Inflammatory macrophage treated with lipopolysaccharide for 4 hours (primary cell): Measurements from ENCODE around the gene SAMD4B.
A peak's percentile ranks its signal among the peaks of the same experiment; 100 is the strongest.
"Not testable (repeated sequence)": the region's sequence is repeated elsewhere in the genome, so short reads cannot be mapped to it uniquely, and the experiment has no call there.

Experiments used
- DNase-seq: peaks from one replicate; pipeline ENCODE4 v3.0.0-alpha.2; 2020

Gene SAMD4B

DNA sequence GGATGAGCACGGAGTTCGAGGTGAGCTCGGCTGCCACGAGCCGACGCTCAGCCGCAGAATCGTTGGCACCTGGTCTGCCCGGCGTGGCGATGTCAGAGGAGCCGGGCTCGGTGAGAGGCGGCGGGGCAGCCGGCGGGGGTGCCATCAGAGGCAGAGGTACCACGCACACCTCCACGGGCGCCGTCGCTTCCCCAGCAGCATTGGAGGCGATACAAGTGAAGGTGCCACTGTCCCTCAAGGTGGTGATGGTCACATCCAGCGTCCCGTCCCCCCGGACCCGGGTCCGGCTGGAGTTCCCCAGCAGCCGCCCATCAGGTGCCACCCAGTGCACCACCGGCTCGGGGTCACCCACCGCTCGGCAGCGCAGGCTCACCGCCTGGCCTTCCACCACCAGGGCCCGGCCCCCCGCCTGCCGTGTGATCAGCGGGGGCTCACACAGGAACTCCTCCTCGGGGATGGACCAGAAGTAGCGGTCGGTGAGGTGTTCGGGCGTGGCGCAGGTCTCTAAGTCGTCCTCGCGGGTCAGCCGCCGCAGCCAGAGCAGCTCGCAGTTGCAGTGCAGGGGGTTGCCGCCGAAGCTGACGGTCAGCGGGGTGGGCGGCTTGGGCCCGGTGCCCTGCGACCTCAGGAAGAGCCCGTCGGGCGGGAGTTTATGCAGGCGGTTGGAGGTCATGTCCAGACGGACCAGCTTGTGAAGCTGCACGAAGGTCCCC is 28.0 kb upstream of the SAMD4B start:
- DNase-seq = no peak

DNA sequence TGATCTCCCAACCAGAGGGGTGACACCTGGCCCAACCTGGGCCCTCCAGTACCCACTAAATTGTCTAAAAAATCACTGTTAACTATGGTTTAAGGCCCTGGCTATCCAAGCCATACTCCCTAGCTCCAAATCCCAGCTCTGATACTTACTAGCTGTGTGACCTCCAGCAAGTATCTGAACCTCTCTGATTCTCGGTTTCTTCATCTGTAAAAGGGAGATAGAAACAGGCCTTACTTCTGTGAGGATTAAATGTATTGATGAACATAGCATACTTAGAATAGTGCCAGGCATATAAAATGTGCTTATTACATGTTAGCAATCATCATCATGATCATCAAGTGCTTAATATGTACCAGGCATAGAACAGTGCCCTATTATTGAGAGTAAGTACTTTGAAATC is 26.3 kb upstream of the SAMD4B start:
- no peak for DNase-seq

DNA sequence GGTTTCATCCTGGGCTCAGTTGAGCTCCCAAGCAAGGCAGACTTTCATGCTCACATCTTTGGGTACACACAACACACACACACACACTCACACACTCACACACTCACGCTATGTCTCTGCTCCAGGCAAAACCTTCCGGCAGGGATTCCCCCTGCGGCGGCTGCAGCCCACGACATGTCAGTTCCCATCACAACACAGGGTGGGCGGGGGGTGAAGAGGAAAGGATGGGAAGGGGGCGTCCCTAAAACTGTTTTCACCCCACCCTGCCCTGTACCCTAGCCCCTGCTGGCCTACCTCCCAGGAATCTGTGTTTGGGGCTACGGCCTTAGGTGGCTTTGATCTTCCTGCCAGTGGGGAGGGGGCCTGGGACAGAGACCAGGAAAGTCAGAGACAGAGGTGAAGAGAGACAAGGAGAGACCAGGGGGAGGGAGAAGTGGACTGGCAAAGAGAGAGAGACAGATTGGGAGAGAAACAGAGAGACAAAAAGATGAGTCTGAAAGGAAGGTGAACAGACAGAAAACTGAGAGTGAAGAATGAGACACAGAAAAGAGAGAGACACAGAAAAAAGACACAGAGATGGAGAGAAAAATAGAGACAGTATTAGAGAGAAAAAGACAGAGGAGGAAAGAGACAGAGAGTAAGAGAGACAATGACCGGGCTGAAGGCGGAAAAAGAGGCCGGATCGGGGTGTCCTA is 25.4 kb upstream of the SAMD4B start:
- no peak for DNase-seq

DNA sequence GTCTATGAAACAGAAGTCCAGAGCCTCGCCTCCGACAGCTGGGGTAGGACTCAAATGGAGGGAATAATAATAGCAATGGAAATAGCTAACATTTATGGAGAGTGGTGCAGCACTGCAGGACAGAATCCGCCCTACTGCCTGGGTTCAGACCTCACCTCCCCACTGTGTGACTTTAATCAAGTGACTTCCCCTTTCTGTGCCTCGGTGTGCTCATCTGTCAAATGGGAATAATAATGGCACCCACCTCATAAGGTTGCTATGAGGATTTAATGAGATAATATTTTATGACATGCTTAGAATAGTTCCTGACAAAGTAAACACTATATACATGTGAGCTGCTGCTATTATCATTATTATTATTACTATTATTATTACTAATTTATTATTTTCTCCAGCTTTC is 24.7 kb upstream of the SAMD4B start:
- DNase-seq = no peak

DNA sequence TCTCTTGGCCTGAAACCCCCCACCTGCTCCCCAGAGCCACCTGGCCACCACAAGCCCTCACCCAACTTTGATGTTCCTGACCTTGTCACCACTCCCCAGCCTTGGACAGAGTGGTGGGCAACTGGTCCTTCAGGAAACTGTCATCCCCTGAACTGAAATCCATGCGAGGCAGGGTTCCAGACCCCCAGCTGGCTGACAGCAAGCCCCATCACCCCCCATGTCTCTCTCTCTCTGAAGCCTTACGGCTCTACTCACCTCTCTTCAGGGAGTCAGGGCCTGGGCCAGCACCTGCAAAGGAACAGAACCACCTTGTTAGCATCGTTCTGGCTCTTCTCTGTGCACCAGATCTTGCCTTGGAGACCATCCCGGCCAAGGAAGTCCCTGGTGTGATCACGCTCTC is 24.1 kb upstream of the SAMD4B start:
- no peak for DNase-seq

DNA sequence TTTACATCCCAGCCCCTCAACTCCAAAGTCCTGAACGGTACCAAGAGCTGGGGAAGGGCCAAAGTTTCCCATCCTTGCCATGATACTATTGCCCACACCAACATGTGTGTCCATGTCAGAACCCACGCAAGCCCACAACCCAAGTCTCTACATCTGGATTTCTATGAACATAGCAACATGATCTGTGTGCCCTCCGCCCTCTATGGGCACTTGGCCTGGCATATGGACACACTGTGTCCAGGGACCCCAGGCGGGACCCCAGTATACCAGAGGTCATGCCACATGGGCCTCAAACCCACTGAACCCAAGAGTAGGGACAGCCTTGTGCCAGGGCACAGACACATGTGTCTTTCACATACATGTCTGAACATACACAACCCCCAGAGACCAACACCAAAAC is 23.5 kb upstream of the SAMD4B start:
- DNase-seq = no peak

DNA sequence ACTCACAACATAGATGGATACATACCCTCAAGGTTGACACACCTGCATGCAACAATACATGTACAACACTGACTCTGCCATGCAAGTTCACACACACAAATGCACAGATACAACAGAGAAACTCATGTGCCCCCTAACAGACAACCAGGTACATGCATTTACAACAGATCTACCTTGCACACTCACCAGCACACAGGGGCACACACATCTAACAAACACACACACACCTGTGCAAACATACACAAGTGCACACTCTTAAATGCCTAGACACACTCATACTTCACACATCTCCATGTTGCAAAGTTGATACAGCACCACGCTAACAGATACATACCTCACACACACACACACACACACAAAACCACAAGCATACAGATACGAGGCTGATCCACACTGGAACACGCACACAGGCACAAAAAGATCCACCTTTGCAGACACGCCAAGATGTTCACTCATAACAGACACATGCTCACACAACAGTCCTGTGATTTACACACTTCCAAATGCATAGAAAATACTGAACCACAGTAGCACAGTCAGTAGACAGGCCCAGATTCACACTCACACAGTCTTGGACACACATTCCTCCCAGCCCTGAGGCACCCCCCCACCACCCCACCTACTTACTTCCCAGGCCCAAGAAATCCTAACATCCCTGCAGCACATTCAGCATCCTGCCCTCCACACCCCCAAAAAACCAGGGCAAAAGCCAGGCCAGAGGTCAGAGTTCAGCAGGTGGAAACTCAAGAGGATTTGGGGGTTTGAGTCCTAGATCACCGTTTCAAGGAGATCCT is 22.9 kb upstream of the SAMD4B start:
- DNase-seq = no peak

DNA sequence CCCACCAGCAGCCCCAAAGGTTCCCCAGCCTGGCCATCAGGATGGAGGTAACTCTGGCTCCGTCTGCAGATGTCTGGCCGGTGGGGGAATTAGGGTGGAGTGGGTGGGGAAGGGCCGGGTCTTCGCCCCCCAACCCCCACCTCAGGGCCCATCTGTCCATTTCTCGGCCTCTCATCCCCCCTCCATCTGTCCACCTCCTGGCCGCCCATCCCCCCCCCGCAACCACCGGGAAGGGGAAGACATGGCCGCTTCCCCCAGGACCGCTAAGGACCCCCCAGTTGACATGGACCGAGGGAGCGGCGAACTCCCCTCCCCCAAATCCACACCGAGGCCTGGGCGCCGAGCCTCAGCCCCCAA is 22.4 kb upstream of the SAMD4B start:
- no peak for DNase-seq

DNA sequence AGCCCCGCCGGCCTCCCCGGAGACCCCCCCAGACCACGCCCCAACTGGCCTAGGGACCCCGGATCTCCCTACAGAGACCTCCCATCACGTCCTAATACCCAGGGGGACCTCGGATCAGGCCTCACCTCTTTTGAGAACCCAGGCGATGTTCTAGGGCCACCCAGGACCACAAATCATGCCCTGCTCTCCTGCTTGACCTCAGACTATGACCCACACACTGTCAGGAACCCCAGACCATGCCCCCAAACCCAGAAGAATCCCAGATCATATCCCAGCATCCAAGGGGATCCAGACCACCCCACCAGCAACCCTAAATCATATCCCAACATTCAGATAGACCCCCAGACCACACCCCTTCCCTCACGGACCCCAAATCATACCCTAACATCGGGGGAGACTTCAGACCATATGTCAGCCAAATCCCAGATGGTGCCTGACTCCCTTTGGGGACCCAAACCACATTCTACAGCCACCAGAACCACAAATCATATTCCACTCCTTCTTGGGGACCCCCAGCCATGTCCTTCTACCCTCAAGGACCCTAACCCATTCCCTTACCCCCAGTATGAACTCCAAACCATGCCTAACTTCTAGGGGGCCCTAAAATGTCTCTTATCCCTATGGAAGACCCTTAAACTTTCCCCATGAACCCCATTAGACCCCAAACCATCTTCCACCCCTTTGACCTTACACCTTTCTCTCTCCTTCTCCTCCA is 20.9 kb upstream of the SAMD4B start:
- DNase-seq = no peak

DNA sequence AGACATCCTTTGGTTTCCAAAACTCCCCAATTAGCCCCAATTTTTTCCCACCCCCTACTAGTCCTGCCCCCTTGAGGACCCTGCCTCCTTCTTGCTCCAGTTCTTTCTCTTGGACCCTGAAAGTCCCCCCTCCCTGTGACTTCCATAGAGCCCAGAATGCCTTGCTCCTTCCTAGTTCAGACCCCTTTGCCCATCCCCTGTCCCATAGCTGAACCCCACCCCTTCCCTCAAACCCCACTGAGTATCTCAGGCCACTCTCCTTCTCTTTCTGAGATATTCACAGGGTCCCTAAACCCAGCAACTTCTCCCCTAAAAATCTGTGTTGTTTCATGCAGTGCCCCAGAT is 20.4 kb upstream of the SAMD4B start:
- DNase-seq = no peak

DNA sequence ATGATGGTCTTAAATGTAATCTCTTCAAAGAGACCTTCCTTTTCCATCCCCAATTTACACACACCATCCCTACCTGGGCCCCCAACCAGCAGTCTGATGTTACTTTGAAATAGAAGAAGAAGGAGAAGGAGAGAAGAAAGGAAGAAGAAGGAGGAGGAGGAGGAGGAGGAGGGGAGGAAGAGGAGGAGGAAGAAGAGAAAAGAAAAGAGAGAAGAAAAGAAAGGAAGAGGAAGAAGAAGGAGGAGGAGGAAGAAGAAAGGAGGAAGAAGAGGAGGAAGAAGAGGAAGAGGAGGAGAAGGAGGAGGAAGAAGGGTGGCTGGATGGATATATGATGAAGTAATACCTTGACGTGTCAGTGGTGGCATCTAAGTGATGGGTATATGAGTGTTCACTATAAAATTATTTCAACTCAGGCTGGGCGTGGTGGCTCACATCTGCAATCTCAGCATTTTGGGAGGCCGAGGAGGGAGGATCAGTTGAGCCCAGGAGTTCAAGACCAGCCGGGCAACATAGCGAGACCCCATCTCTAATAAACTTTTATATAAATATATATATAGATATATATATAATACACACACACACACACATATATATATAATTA is 17.9 kb upstream of the SAMD4B start:
- no peak for DNase-seq

DNA sequence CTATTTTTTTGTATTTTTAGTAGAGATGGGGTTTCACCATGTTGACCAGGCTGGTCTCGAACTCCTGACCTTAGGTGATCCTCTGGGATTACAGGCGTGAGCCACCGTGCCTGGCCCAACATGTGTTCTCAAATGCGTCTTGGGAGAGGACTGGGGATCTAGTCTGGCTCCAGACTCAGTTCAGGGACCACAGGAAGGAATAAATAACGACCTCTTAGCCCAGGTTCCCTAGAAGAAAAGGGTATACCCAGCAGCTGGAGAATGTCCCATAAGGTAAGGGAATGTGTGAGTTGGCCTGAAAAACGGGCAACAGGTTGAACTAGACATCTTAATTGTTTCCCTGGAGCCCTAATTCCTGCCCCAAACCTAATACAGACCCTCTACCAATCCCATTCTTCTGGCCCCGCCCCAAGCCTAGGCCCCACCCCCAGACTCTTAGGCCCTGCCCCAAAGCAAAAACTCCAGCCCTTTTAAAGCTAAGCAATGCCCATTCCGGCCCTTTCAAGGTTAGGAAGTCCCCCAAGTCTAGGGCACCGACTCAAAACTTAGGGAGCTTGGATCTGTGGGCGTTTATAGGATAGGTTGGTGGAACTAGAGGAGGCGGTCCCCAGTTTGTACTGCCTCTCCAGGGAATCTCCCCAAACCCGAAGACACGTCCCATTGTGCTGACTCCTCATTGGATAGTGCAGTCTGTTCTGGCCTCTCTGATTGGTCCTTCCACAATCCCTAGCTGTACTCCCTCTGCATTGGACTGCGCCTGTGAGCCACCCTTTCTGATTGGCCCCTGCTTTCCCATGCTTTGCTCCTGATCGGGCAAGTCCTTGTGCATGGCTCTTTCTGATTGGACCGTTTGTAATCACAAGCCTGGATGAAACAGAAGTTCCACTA is 16.2 kb upstream of the SAMD4B start:
- DNase-seq = no peak

DNA sequence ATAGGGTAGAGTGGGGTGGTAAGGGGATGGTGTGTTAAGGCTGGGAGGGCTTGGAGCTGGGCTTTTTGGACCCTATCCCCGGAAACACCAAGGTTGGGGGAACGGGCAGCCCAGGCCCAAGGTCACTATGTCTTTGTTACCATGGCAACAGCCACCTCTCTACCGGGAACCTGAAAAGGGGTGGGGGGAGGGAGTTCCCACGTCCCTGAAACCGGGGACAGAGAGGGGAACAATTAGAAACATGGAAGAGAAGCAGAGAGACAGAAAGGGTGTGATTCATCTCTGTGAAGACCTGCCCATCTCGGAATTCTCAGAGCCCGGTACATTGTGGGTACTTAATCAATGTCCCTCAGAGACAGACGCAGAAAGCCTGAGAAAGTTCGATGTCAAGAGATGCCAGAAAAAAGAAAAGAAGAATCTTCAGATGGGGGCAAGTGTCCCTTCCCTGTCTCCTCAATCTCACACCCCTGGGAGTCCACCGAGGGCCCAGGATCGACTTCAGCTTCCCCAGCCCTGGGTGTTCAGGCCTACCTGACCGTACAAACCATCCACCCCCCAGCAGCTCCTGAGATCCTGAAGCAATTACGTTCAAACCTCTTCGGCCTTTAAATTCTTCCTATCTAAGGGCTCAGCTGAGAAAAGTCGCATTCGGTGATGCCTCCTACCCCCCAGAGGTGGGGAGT is 14.7 kb upstream of the SAMD4B start:
- DNase-seq = no peak

DNA sequence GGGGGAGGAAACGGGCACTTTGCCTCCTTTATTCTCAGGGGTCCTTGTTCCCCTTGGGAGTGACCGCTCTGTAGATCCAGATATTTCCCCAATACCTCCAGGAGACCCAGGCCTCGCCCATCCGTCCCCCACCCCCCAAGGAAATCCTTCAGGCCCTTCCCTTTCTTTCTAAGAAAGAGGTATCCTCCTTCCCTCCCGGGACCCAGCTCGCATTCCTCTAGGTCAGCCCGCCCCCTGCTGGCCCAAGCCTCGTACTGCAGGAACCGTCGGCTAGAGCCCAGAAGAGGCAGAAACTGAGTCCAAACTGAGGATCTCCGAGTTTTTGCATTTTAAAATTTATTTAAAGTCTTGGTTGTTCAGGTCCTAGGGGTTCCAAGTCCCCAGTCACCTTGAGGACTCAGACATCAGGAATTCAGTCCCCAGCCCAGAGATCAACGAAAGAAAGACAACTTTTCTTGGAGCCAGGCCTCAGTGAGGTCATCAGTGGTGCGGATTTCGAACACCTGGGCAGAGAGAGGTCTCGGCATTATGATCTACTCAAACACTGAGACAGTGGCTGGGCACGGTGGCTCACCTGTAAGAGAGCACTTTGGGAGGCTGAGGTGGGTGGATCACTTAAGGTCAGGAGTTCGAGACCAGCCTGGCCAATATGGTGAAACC is 14.0 kb upstream of the SAMD4B start:
- DNase-seq = peak; percentile 67

DNA sequence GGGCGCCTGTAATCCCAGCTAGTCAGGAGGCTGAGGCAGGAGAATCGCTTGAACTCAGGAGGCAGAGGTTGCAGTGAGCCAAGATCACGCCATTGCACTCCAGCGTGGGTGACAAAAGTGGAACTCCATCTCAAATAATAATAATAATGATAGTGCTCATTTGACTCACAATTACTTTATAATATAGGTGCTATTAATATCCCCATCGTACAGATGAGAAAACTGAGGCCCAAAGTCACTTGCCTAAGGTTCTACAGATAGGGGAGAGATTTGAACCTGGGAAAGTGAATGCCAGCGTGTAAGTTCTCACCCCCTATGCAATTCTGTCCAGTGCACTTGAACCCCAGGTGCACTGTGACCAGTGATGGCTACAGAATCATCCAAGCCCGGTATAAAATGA is 12.3 kb upstream of the SAMD4B start:
- no peak for DNase-seq

DNA sequence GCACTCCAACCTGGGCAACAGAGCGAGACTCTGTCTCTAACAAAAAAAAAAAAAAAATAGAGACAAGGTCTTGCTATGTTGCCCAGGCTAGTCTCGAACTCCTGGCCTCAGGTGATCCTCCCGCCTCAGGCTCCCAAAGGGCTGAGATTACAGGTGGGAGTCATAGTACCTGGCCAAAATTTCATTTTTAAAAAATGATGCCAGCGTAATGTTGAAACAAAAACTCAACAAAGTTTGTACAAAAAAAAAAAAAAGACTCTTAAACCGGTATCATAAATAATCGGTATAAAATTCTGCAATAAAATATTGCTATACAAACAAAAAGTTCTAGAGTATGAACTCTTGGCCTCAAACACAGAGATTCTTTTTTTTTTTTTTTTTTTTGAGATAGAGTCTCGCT is 9.9 kb upstream of the SAMD4B start:
- DNase-seq = no peak

DNA sequence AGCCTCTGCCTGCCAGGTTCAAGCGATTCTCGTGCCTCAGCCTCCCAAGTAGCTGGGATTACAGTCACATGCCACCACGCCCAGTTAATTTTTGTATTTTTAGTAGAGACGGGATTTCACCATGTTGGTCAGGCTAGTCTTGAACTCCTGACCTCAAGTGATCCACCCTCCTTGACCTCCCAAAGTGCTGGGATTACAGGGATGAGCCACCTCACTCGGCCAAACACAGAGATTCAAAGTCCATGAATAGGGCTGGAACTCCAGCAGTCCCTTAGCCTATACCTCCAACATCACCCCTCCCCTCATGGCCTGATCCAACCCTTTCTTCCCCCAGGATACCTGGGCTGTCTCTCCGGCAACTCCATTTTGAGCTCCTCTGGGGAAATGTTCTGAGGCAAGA is 9.5 kb upstream of the SAMD4B start:
- DNase-seq = not testable (repeated sequence)

DNA sequence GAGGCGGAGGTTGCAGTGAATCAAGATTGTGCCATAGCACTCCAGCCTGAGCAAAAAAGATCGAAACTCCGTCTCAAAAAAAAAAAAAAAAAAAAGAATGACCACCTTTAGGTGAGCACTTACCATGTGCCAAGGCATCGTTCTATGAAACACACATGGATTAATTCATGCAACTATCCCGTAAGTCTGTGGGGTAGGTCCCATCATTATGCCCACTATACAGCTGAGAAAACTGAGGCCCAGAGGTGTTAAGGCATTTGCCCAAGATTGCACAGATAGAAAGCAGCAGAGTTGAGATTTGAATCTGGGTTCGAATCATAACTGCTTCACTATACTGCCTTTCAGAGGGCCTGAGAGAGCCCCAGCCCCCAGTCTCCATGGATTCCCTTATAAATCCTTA is 8.7 kb upstream of the SAMD4B start:
- no peak for DNase-seq

DNA sequence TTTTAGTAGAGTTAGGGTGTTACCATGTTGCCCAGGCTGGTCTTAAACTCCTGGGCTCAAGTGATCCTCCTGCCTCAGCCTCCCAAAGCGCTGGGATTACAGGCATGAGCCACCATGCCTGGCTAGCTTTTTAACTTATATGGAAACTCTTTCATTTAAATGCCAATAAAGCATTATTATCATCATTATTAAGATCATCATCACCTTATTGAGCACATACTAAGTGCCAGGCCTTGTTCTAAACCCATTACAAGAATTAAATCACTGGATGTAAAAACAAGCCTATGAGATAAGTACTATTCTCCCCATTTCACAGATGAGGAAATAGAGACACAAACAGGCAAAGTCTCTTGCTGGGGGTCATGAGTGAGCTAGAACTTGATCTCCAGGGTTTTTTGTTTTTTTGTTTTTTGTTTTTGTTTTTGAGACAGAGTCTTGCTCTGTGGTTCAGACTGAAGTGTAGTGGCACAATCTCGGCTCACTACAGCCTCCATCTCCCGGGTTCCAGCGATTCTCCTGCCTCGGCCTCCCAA is 7.7 kb upstream of the SAMD4B start:
- no peak for DNase-seq

DNA sequence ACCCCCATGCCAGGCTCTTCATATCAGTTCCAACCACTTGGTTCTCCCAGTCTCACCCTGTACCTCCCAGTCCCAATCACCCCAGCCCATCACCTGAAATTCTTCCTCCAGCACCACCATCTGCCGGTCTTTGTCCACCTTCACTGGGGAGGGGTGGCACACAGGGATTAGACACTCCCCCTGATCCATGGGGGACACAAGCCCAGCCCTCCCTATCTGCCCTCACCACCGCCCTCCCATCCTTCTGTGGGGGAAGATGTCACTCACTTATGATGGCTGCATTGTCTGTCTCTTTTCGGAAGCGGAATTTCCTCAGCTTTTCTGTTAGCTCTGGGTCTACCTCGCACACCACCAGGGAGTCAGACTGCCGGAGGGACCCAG is 7.1 kb upstream of the SAMD4B start:
- DNase-seq = peak; percentile 26

DNA sequence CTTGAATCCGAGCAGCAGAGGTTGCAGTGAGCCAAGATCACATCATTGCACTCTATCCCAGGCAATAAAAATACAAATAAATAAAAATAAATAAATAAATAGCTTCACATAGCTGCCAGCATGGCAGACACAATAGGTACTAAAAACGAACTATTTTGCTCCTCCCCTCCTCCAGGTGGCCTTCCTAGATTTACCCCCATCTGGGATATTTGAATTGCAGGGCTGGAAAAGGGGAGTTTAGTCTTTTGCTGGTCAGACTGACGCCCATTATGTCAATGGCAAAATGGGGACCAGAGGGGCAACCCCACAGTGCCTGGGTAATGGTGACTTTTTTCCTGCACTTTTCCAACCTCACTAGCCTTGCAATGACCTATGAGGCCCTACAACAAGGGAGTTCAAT is 5.7 kb upstream of the SAMD4B start:
- no peak for DNase-seq
